ENCODE data around the gene PTPRB.

DNA sequence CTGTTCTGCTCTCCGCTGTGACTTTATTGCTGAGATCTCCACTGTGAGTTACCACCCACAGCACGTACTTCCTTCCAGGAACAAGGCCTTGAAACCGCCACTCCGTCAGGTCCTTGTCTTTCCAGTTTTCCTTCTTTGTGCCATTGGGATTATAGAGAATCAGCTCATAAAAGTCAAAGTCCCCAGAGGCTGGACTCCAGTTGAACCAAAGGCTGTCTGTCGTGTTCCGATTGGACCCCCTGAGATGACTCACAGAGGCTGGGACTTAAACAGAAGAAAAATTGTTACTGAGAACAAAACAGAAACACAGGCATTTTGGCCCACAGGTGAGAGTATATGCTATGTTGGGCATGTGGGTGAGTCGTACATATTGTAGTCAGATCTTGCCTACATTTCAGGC, 76.6 kb downstream of the PTPRB start:
- TF ChIP-seq, protein P1, sequence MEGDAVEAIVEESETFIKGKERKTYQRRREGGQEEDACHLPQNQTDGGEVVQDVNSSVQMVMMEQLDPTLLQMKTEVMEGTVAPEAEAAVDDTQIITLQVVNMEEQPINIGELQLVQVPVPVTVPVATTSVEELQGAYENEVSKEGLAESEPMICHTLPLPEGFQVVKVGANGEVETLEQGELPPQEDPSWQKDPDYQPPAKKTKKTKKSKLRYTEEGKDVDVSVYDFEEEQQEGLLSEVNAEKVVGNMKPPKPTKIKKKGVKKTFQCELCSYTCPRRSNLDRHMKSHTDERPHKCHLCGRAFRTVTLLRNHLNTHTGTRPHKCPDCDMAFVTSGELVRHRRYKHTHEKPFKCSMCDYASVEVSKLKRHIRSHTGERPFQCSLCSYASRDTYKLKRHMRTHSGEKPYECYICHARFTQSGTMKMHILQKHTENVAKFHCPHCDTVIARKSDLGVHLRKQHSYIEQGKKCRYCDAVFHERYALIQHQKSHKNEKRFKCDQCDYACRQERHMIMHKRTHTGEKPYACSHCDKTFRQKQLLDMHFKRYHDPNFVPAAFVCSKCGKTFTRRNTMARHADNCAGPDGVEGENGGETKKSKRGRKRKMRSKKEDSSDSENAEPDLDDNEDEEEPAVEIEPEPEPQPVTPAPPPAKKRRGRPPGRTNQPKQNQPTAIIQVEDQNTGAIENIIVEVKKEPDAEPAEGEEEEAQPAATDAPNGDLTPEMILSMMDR (IDR thresholded peaks at IDR 0.05), result no peak
- TF ChIP-seq POLR2A (IDR thresholded peaks at IDR 0.05), result no peak
- no peak for TF ChIP-seq EP300 (IDR thresholded peaks at IDR 0.05)
